Activated CD4-positive, alpha-beta T cell treated with anti-CD3 and anti-CD28 coated beads, Interleukin-2, amount 10 ng/mL, durations not matched to agents 24 days and 14 days (primary cell): Measurements from ENCODE around the gene TFF3. TPM values are rescaled to one million over a fixed set of nuclear protein-coding genes. Genes with fewer than 3 reads are reported as not detected.

ENCODE experiments used
- DNase-seq: peaks from one replicate; pipeline ENCODE4 v3.0.0; 2022
- H3K27ac Mint-ChIP-seq: one replicate; pipeline ENCODE4 v1.8.0; 2022; ENCODE audit warnings: mild to moderate bottlenecking, mixed read lengths
- H3K27me3 Mint-ChIP-seq: one replicate; pipeline ENCODE4 v1.8.0; 2022; ENCODE audit warnings: mixed read lengths
- H3K36me3 Mint-ChIP-seq: one replicate; pipeline ENCODE4 v1.8.0; 2022; ENCODE audit warnings: low read depth, mild to moderate bottlenecking, mixed read lengths
- H3K4me1 Mint-ChIP-seq: one replicate; pipeline ENCODE4 v1.8.0; 2021; ENCODE audit warnings: mixed read lengths
- H3K4me3 Mint-ChIP-seq: one replicate; pipeline ENCODE4 v1.8.0; 2022; ENCODE audit warnings: mild to moderate bottlenecking, moderate library complexity, mixed read lengths
- H3K9me3 Mint-ChIP-seq: one replicate; pipeline ENCODE4 v1.8.0; 2021; ENCODE audit warnings: mixed read lengths
- intact Hi-C: fragments of 100-400 bp; cut with micrococcal nuclease; formaldehyde crosslinking; loops from one replicate; pipeline ENCODE4 v1.15.1; 2023
- total RNA-seq: library from RNA; stranded (reverse); gene quantifications from 2 replicates; pipeline ENCODE4 v1.2.3, GENCODE V29; 2022

TFF3 gene, protein sequence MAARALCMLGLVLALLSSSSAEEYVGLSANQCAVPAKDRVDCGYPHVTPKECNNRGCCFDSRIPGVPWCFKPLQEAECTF
- total RNA-seq, result not detected in 2 replicates

- Mint-ChIP-seq H3K4me1 (peaks cover 2% of the 10 kb centered on the region), H3K4me3 (no peak within 1 kb of the TSS)
Measured at GRCh38 chr21:42315296-42315891, at the start of gene TFF3. Gene TFF3 (minus strand): TSS chr21:42315409. CDS start chr21:42315374, 35 bp downstream.

GRCh38 chr21:42364304-42364865, 49.2 kb upstream of the TFF3 start:
- no peak for DNase-seq
- Mint-ChIP-seq H3K4me3 (no peak overlapping the region), H3K27me3 (peaks cover 9% of the 10 kb centered on the region), H3K36me3 (peaks cover 3% of the 10 kb centered on the region), H3K27ac (no peak overlapping the region), H3K9me3 (no peaks in the 10 kb centered on the region), H3K4me1 (peaks cover 6% of the 10 kb centered on the region)
- intact Hi-C loops, result no loop called here

More at GRCh38 chr21:42315296-42315891, at the start of gene TFF3:
- Mint-ChIP-seq H3K27ac (no peak within 1 kb of the TSS), H3K36me3 (no peaks in the 10 kb centered on the region), H3K27me3 (peaks cover 3% of the 10 kb centered on the region), H3K9me3 (no peaks in the 10 kb centered on the region)
- intact Hi-C loops, result no loop called here
- DNase-seq, result no peak

DNA sequence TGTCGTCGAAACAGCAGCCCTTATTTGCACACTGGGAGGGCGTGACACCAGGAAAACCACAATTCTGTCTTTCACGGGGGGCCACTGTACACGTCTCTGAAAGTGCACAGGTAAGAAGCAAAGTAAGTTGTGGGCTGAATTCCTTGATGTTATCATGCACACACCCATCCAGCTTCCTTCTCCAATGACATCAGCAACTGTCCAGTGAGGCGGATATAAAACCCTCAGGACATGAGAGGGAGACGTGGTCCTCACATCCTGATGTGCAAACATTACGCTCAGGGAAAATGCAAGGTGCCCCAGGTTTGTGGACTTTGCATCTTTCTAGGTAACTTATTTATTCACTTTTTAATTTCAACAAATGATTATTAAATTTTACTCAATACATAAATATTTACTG, 48.1 kb upstream of the TFF3 start:
- DNase-seq, result no peak
- H3K4me3 Mint-ChIP-seq, result no peak overlapping the region
- no peaks in the 10 kb centered on the region for H3K9me3 Mint-ChIP-seq
- no peaks in the 10 kb centered on the region for H3K36me3 Mint-ChIP-seq
- intact Hi-C loops, result no loop called here
- peaks cover 9% of the 10 kb centered on the region for H3K27me3 Mint-ChIP-seq
- no peak overlapping the region for H3K27ac Mint-ChIP-seq
- H3K4me1 Mint-ChIP-seq, result peaks cover 3% of the 10 kb centered on the region

DNA sequence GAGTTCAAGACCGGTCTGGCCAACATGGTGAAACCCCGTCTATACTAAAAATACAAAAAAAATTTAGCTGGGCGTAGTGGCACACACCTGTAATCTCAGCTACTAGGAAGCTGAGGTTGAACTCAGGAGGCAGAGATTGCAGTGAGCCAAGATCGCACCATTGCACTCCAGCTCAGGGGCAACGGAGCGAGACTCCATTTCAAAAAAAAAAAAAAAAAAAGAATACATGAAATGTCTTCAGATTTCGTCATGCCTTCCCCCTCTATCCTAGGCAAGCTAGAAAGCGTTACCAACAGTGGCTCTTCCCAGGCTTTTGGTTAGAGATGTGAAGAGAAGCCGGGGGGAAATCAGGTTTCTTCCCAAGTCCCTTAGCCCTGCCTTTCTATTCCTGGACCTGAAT, 47.5 kb upstream of the TFF3 start:
- no peak for DNase-seq
- intact Hi-C loops, result no loop called here
- H3K27me3 Mint-ChIP-seq, result peaks cover 9% of the 10 kb centered on the region
- H3K4me3 Mint-ChIP-seq, result no peak overlapping the region
- no peak overlapping the region for H3K27ac Mint-ChIP-seq
- no peaks in the 10 kb centered on the region for H3K9me3 Mint-ChIP-seq
- no peaks in the 10 kb centered on the region for H3K4me1 Mint-ChIP-seq
- H3K36me3 Mint-ChIP-seq, result no peaks in the 10 kb centered on the region

GRCh38 chr21:42362198-42362597, 47.0 kb upstream of the TFF3 start:
- Mint-ChIP-seq H3K9me3 (peaks cover under 1% of the 10 kb centered on the region), H3K36me3 (no peaks in the 10 kb centered on the region), H3K4me3 (no peak overlapping the region), H3K27me3 (peaks cover 9% of the 10 kb centered on the region), H3K4me1 (no peaks in the 10 kb centered on the region), H3K27ac (no peak overlapping the region)
- intact Hi-C loops, result no loop called here
- DNase-seq, result no peak

GRCh38 chr21:42361286-42361685, 46.1 kb upstream of the TFF3 start:
- H3K4me3 Mint-ChIP-seq, result no peak overlapping the region
- H3K36me3 Mint-ChIP-seq, result peaks cover 2% of the 10 kb centered on the region
- no peaks in the 10 kb centered on the region for H3K4me1 Mint-ChIP-seq
- DNase-seq, result no peak
- H3K27me3 Mint-ChIP-seq, result peaks cover 9% of the 10 kb centered on the region
- no peak overlapping the region for H3K27ac Mint-ChIP-seq
- peaks cover 8% of the 10 kb centered on the region for H3K9me3 Mint-ChIP-seq
- intact Hi-C loops, result no loop called here

DNA sequence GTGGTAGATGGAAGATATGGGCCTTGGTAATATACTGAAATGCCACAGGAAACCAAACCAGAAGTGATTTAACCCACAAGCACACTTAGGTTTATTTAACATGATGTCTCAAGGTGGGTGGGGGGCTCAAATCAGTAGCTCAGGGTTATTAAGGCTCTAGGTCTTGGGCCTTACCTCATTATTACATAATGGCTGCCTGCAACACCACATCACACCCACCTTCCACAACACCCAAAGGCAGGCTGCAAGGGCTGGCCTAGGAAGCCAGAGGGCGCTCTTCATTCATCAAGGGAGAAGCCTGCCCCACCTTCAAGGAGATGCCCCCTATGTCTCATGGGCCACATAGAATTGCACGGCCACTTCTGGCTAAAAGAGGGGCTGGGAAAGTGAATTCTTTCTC, 45.1 kb upstream of the TFF3 start:
- DNase-seq, result no peak
- peaks cover 8% of the 10 kb centered on the region for H3K9me3 Mint-ChIP-seq
- intact Hi-C loops, result loop anchor here (1.0 kb wide), 1 partner anchor 90 kb away; no protein-coding TSS in a partner anchor
- H3K27me3 Mint-ChIP-seq, result peaks cover 13% of the 10 kb centered on the region
- no peak overlapping the region for H3K4me3 Mint-ChIP-seq
- no peak overlapping the region for H3K27ac Mint-ChIP-seq
- H3K4me1 Mint-ChIP-seq, result no peaks in the 10 kb centered on the region
- H3K36me3 Mint-ChIP-seq, result peaks cover 5% of the 10 kb centered on the region

DNA sequence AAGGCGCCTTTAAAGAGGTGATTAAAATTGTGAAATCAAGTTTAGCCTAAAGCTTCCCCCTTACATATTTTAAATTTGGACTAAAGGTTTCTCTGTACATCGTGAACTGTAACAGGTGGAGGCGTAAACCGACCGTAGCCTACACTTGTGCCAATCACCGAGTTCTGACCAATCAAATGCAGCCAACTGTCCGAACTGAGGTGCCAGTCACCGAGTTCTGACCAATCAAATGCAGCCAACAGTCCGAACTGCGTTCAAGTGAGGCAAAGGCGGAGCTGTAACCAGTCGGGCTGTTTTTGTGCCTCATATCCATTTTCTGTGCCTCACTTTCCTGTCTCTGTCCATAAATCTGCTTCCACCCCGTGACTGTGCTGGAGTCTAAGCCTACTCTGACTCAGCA, 43.7 kb upstream of the TFF3 start:
- Mint-ChIP-seq H3K27me3 (peaks cover 12% of the 10 kb centered on the region), H3K36me3 (peaks cover 5% of the 10 kb centered on the region), H3K27ac (no peak overlapping the region), H3K4me1 (no peaks in the 10 kb centered on the region), H3K4me3 (no peak overlapping the region), H3K9me3 (peaks cover 18% of the 10 kb centered on the region)
- intact Hi-C loops, result no loop called here
- DNase-seq, result no peak

DNA sequence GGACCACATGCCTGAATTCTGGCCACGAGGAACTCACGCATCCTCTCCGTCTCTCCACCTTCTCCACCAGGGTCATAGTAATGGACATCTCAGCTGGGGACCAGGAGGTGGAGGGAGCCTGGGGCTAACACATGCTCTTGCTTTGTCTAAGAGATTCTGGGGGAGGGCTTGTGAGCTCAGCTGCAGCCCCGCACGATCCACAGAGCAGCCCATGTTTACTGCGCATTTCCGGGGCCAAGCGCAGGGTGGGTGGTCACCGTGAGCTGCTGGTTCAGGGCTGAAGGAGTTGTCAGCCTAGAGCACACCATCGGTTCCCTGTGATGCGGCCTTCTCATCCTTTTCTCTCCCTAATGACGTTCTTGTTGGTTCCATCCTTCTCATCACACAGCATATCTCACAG, 43.1 kb upstream of the TFF3 start:
- Mint-ChIP-seq H3K27me3 (peaks cover 15% of the 10 kb centered on the region), H3K27ac (no peak overlapping the region), H3K9me3 (peaks cover 23% of the 10 kb centered on the region), H3K36me3 (peaks cover 5% of the 10 kb centered on the region), H3K4me3 (no peak overlapping the region), H3K4me1 (no peaks in the 10 kb centered on the region)
- intact Hi-C loops, result no loop called here
- no peak for DNase-seq

- peaks cover 5% of the 10 kb centered on the region for H3K36me3 Mint-ChIP-seq
- no peak overlapping the region for H3K27ac Mint-ChIP-seq
- H3K4me1 Mint-ChIP-seq, result no peaks in the 10 kb centered on the region
- H3K9me3 Mint-ChIP-seq, result peaks cover 24% of the 10 kb centered on the region
- intact Hi-C loops, result no loop called here
- peaks cover 16% of the 10 kb centered on the region for H3K27me3 Mint-ChIP-seq
- no peak for DNase-seq
- no peak overlapping the region for H3K4me3 Mint-ChIP-seq
Measured at GRCh38 chr21:42357307-42357706, 42.1 kb upstream of the TFF3 start.

GRCh38 chr21:42356650-42357049, 41.4 kb upstream of the TFF3 start:
- H3K4me3 Mint-ChIP-seq, result no peak overlapping the region
- H3K27me3 Mint-ChIP-seq, result peaks cover 12% of the 10 kb centered on the region
- H3K9me3 Mint-ChIP-seq, result peaks cover 24% of the 10 kb centered on the region
- intact Hi-C loops, result no loop called here
- H3K27ac Mint-ChIP-seq, result no peak overlapping the region
- no peaks in the 10 kb centered on the region for H3K4me1 Mint-ChIP-seq
- peaks cover 5% of the 10 kb centered on the region for H3K36me3 Mint-ChIP-seq
- DNase-seq, result no peak

- H3K4me1 Mint-ChIP-seq, result no peaks in the 10 kb centered on the region
- intact Hi-C loops, result no loop called here
- DNase-seq, result no peak
- H3K27ac Mint-ChIP-seq, result no peak overlapping the region
- peaks cover 12% of the 10 kb centered on the region for H3K27me3 Mint-ChIP-seq
- H3K4me3 Mint-ChIP-seq, result no peak overlapping the region
- H3K36me3 Mint-ChIP-seq, result peaks cover 5% of the 10 kb centered on the region
- H3K9me3 Mint-ChIP-seq, result peaks cover 24% of the 10 kb centered on the region
Measured at GRCh38 chr21:42356046-42356445, 40.8 kb upstream of the TFF3 start.

DNA sequence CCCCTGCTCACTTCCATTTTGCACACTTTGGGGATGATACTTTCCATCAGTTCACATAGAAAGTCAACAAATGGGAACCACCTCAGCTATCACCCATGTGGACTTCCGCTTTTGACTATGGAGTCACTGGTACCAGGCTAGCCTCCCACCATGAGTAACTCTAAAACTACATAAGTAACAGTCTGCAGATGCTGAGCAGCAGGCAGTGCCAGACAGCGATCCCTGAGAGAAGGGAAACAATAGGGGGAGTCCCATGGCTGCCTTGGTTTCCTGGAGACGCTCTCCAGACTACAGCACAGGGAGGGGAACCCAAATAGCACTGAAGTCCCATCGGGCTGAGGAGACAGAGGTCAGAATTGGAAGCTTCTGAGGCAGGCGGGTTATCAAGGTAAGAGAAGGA, 38.4 kb upstream of the TFF3 start:
- no peak overlapping the region for H3K27ac Mint-ChIP-seq
- H3K36me3 Mint-ChIP-seq, result peaks cover 5% of the 10 kb centered on the region
- peaks cover 24% of the 10 kb centered on the region for H3K9me3 Mint-ChIP-seq
- H3K27me3 Mint-ChIP-seq, result peaks cover 12% of the 10 kb centered on the region
- no peaks in the 10 kb centered on the region for H3K4me1 Mint-ChIP-seq
- intact Hi-C loops, result no loop called here
- DNase-seq, result no peak
- no peak overlapping the region for H3K4me3 Mint-ChIP-seq

DNA sequence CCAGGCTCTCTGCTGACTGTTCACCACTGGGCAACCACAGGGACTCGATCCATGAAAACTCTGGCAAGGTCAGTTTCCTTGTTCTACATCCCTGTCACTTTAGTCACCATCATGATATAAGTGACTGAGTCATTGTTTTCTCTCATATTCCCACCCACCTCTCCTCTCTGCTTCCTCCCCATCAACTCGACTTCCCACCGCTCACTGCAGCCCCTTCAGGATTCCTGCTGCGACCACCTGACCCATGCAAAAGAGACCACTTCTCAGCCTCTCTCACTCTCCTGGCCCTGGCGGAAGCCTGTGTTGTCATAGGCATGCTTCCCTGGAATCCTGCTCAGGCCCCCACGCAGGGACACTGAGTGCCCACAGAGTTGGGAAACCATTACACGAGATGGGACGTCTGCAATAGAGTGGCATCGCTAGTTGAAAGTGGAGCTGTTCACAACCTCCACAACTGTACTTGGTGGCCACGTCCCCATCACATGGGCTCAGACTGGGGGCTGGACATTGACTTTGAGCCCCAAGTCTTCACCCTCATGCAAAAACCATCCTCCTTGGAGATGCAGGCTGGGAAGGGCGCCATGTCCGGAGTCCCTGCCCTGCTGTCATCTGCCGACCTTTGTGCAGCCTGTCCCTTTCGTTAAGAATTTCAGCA, 37.4 kb upstream of the TFF3 start:
- Mint-ChIP-seq H3K9me3 (peaks cover 24% of the 10 kb centered on the region), H3K36me3 (peaks cover 5% of the 10 kb centered on the region), H3K4me1 (no peaks in the 10 kb centered on the region), H3K27ac (no peak overlapping the region), H3K4me3 (no peak overlapping the region), H3K27me3 (peaks cover 14% of the 10 kb centered on the region)
- no peak for DNase-seq
- intact Hi-C loops, result no loop called here
